ENCODE measurements around the gene TAS2R3. TPM values are rescaled to one million over a fixed set of nuclear protein-coding genes. Genes with fewer than 3 reads are reported as not detected.

TAS2R3 gene
- total RNA-seq, 2 experiments from 2014 or later = 0.59 to 0.63 TPM

- H3K27ac Mint-ChIP-seq = no peak within 1 kb of the TSS
- DNase-seq = no peak
- peaks cover 26% of the 10 kb centered on the region for H3K36me3 Mint-ChIP-seq
- ChIA-PET POLR2A (no interaction called here), CTCF (interaction anchor here (1.3 to 1.6 kb wide), 2 partner anchors 44 to 136 kb away, joined by 3 to 5 read pairs; no protein-coding TSS in a partner anchor)
- no peaks in the 10 kb centered on the region for H3K9me3 Mint-ChIP-seq
- H3K27me3 Mint-ChIP-seq = no peaks in the 10 kb centered on the region
- no peak within 1 kb of the TSS for H3K4me3 Mint-ChIP-seq
- intact Hi-C loops (cut with micrococcal nuclease) = no loop called here
- H3K4me1 Mint-ChIP-seq (ENCODE audit: low read depth) = no peaks in the 10 kb centered on the region
These were observed 26.0 kb downstream of the TAS2R3 start, which contains the start of gene TAS2R5 for GRCh38 chr7:141789917-141790316. TAS2R5 (plus strand) TSS chr7:141790217; CDS start chr7:141790362, 145 bp downstream.

GRCh38 chr7:141792526-141792925 is 28.6 kb downstream of the TAS2R3 start:
- Mint-ChIP-seq H3K36me3 (peaks cover 24% of the 10 kb centered on the region), H3K4me3 (no peak overlapping the region), H3K9me3 (no peaks in the 10 kb centered on the region), H3K27me3 (no peaks in the 10 kb centered on the region), H3K27ac (no peak overlapping the region), H3K4me1 (ENCODE audit: low read depth) (no peaks in the 10 kb centered on the region)
- CTCF ChIA-PET = no interaction called here
- POLR2A ChIA-PET = no interaction called here
- intact Hi-C loops (cut with micrococcal nuclease) = no loop called here
- DNase-seq = no peak

Other genes starting within 250 kb of the TAS2R3 start
- 10 to 100 TPM; 50.2 to 57.2 TPM for gene AGK, start 212.7 kb upstream of the TAS2R3 start, total RNA-seq
- 10 to 100 TPM; 27.5 to 28.9 TPM for gene DENND11, start 61.9 kb upstream of the TAS2R3 start, total RNA-seq
- gene WEE2, start 55.7 kb upstream of the TAS2R3 start, total RNA-seq = not detected
- gene SSBP1, start 25.7 kb upstream of the TAS2R3 start, total RNA-seq = 100 to 1,000 TPM; 207 to 234 TPM
- gene TAS2R4, start 12.6 kb downstream of the TAS2R3 start, total RNA-seq = under 1 TPM; 0.56 to 0.62 TPM
- 1 to 10 TPM in 1 of 2 experiments, under 1 TPM in 1; 0.93 to 1.3 TPM for gene TAS2R5, start 26.1 kb downstream of the TAS2R3 start, total RNA-seq
- not detected for gene PRSS37, start 77.4 kb downstream of the TAS2R3 start, total RNA-seq
- gene OR9A4, start 152.3 kb downstream of the TAS2R3 start, total RNA-seq = not detected
- not detected for gene CLEC5A, start 182.9 kb downstream of the TAS2R3 start, total RNA-seq
- not detected for gene TAS2R38, start 209.7 kb downstream of the TAS2R3 start, total RNA-seq
- gene MGAM, start 231.8 kb downstream of the TAS2R3 start, total RNA-seq = not detected